PC-9 (cell line): ENCODE results near the gene PHC1. TPM values are rescaled to one million over a fixed set of nuclear protein-coding genes. Genes with fewer than 3 reads are reported as not detected.

Experiments used
- BruUV-seq: library from RNA; stranded (reverse); fragments of 400-500 nt; replicated peaks from 2 replicates; lab custom pipeline; 2021; lab: Mats Ljungman, UMichigan
- CTCF ChIA-PET: fragments of 300-600 bp; sonication (Branson Sonifier 250); formaldehyde crosslinking; loops from one replicate; lab custom pipeline; 2022; ENCODE audit warnings: antibody characterized with exemption; lab: Charles Lee
- POLR2A ChIA-PET: fragments of 300-600 bp; sonication (Branson Sonifier 250); formaldehyde crosslinking; loops from one replicate; lab custom pipeline; 2022; ENCODE audit warnings: antibody characterized with exemption; ENCODE audit not compliant: unreplicated experiment; lab: Charles Lee
- DNase-seq, 2 experiments: peaks; one replicate each; pipeline versions ENCODE4 v3.0.0 to v3.0.0-alpha.2; 2015 to 2022; ENCODE audit warnings: mixed read lengths in 1 of 2
- H2AFZ ChIP-seq: fragments of 200-600 bp; sonication (generic); 2 replicates; pipeline ENCODE4 v1.8.1; 2017; ENCODE audit warnings: antibody characterized with exemption
- H3F3A ChIP-seq: fragments of 200-600 bp; sonication (generic); 2 replicates; pipeline ENCODE4 v1.8.1; 2017; ENCODE audit warnings: antibody characterized with exemption, mild to moderate bottlenecking, low read depth; ENCODE audit not compliant: insufficient read depth
- H3K27ac ChIP-seq: fragments of 200-600 bp; sonication (generic); 2 replicates; pipeline ENCODE4 v1.6.1; 2016; ENCODE audit warnings: mixed run types
- H3K27me3 ChIP-seq: fragments of 200-600 bp; sonication (generic); 2 replicates; pipeline ENCODE4 v1.6.1; 2016; ENCODE audit warnings: low read depth, mixed run types; ENCODE audit not compliant: insufficient read depth
- H3K36me3 ChIP-seq: fragments of 200-600 bp; sonication (generic); 2 replicates; pipeline ENCODE4 v1.6.1; 2016; ENCODE audit warnings: low read depth, mixed run types
- H3K4me1 ChIP-seq: fragments of 200-600 bp; sonication (generic); replicated peaks from 2 replicates; pipeline ENCODE4 v1.6.1; 2016; ENCODE audit warnings: mixed run types; ENCODE audit not compliant: insufficient read depth
- H3K4me2 ChIP-seq: fragments of 200-600 bp; sonication (generic); 2 replicates; pipeline ENCODE4 v1.6.1; 2017; ENCODE audit warnings: mixed run types
- H3K4me3 ChIP-seq: fragments of 200-600 bp; sonication (generic); 2 replicates; pipeline ENCODE4 v1.6.1; 2016; ENCODE audit warnings: mixed run types
- H3K79me2 ChIP-seq: fragments of 200-600 bp; sonication (generic); 2 replicates; pipeline ENCODE4 v1.6.1; 2017; ENCODE audit warnings: low read depth, mixed run types
- H3K9me2 ChIP-seq: fragments of 200-600 bp; sonication (generic); 2 replicates; pipeline ENCODE4 v1.8.1; 2017; ENCODE audit warnings: mild to moderate bottlenecking; ENCODE audit not compliant: insufficient read depth
- H3K9me3 ChIP-seq: fragments of 200-600 bp; sonication (generic); 2 replicates; pipeline ENCODE4 v1.8.1; 2016; ENCODE audit warnings: low read depth; ENCODE audit not compliant: insufficient read depth
- H4K20me1 ChIP-seq: fragments of 200-600 bp; sonication (generic); 2 replicates; pipeline ENCODE4 v1.8.1; 2017; ENCODE audit not compliant: insufficient read depth
- CTCF ChIP-seq: fragments of 200-600 bp; sonication (generic); conservative IDR thresholded peaks from 2 replicates; pipeline ENCODE4 v1.6.1; 2017; ENCODE audit warnings: mixed run types, antibody characterized with exemption, mild to moderate bottlenecking, moderate library complexity
- EZH2 ChIP-seq: fragments of 200-600 bp; sonication (generic); IDR thresholded peaks from 2 replicates; pipeline ENCODE4 v1.8.0; 2017; ENCODE audit warnings: antibody characterized with exemption, low read depth
- intact Hi-C: fragments of 100-400 bp; cut with micrococcal nuclease; formaldehyde crosslinking; loops from one replicate; pipeline ENCODE4 v1.10.0; 2022; ENCODE audit not compliant: unreplicated experiment
- total RNA-seq: library from RNA; stranded (reverse); gene quantifications from 2 replicates; pipeline ENCODE4 v1.2.3, GENCODE V29; 2021

PHC1 gene
- total RNA-seq, 1 experiment from 2014 or later, result 50.9 TPM

DNA sequence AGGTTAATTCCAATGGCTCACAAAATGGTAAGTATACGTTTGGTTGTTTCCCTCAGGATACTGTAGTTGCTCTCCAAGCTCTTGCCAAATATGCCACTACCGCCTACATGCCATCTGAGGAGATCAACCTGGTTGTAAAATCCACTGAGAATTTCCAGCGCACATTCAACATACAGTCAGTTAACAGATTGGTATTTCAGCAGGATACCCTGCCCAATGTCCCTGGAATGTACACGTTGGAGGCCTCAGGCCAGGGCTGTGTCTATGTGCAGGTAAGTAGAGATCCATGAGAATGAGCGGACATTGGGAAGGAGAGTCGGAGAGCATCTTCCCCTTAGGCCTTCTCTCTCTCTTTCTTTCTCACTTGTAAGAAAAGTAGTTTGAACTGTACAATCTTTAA, 46.5 kb upstream of the PHC1 start:
- H3K36me3 ChIP-seq, result no peaks in the 10 kb centered on the region
- no peaks in the 10 kb centered on the region for H3F3A ChIP-seq
- H3K27me3 ChIP-seq, result no peaks in the 10 kb centered on the region
- no peaks in the 10 kb centered on the region for H3K79me2 ChIP-seq
- no peaks in the 10 kb centered on the region for H4K20me1 ChIP-seq
- H3K9me2 ChIP-seq, result no peaks in the 10 kb centered on the region
- no peak overlapping the region for H3K4me3 ChIP-seq
- H3K4me2 ChIP-seq, result no peak overlapping the region
- BruUV-seq, result no TSS peak
- no peaks in the 10 kb centered on the region for H3K9me3 ChIP-seq
- ChIA-PET POLR2A (no interaction called here), CTCF (no interaction called here)
- H2AFZ ChIP-seq, result no peak overlapping the region
- no peaks in the 10 kb centered on the region for H3K4me1 ChIP-seq
- H3K27ac ChIP-seq, result no peak overlapping the region
- TF ChIP-seq CTCF, result no peak
- no peak for TF ChIP-seq EZH2
- DNase-seq, result no peak
- intact Hi-C loops, result no loop called here

DNA sequence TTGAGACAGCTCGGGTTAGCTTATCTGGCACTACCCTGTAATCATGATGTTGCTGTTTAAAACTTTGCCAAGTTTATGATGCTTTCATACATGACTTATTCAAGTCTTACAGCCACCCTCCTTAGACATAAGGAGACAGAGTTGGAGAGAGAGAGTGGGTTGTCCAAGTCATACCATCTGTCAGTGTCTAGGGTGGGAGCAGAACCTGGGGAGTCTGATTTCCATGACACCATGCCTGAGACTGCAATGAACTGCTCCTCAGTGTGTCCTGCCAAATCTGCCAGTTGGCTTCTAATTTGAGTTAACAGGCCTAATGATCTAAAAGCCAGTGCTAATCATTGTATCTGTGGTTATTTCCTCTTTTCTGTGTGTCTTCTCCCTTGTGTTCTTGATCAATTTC, 43.7 kb upstream of the PHC1 start:
- no peak overlapping the region for H3K4me2 ChIP-seq
- BruUV-seq, result no TSS peak
- no peak overlapping the region for H3K27ac ChIP-seq
- H3K9me3 ChIP-seq, result no peaks in the 10 kb centered on the region
- H2AFZ ChIP-seq, result no peak overlapping the region
- intact Hi-C loops, result no loop called here
- H3K4me1 ChIP-seq, result no peaks in the 10 kb centered on the region
- H3K36me3 ChIP-seq, result no peaks in the 10 kb centered on the region
- DNase-seq, result no peak
- CTCF ChIA-PET, result no interaction called here
- H3F3A ChIP-seq, result no peaks in the 10 kb centered on the region
- POLR2A ChIA-PET, result no interaction called here
- no peaks in the 10 kb centered on the region for H4K20me1 ChIP-seq
- no peak overlapping the region for H3K4me3 ChIP-seq
- H3K27me3 ChIP-seq, result no peaks in the 10 kb centered on the region
- H3K9me2 ChIP-seq, result no peaks in the 10 kb centered on the region
- H3K79me2 ChIP-seq, result no peaks in the 10 kb centered on the region
- TF ChIP-seq CTCF (no peak), EZH2 (no peak)

GRCh38 chr12:8871068-8871467, 43.2 kb upstream of the PHC1 start:
- CTCF ChIA-PET, result no interaction called here
- BruUV-seq, result no TSS peak
- H3K36me3 ChIP-seq, result no peaks in the 10 kb centered on the region

More at GRCh38 chr12:8871068-8871467, 43.2 kb upstream of the PHC1 start:
- intact Hi-C loops, result no loop called here
- Histone ChIP-seq H3K9me3 (no peaks in the 10 kb centered on the region), H2AFZ (no peak overlapping the region), H3F3A (no peaks in the 10 kb centered on the region), H3K27ac (no peak overlapping the region), H3K4me3 (no peak overlapping the region), H3K4me2 (no peak overlapping the region), H3K79me2 (no peaks in the 10 kb centered on the region), H3K9me2 (no peaks in the 10 kb centered on the region), H3K4me1 (no peaks in the 10 kb centered on the region), H3K27me3 (no peaks in the 10 kb centered on the region), H4K20me1 (no peaks in the 10 kb centered on the region)
- POLR2A ChIA-PET, result no interaction called here
- no peak for DNase-seq
- TF ChIP-seq EZH2, result no peak
- no peak for TF ChIP-seq CTCF
